Stimulated activated CD8-positive, alpha-beta memory T cell treated with anti-CD3 and anti-CD28 coated beads, Interleukin-7, amount 100 ng/mL, for 24 hours (primary cell): ENCODE measurements around the gene ZBED5.
"Not testable (repeated sequence)": the region's sequence is repeated elsewhere in the genome, so short reads cannot be mapped to it uniquely, and the experiment has no call there.

Experiments
- DNase-seq: peaks from one replicate; pipeline ENCODE4 v3.0.0-alpha.2; 2020; ENCODE audit warnings: low read depth

Gene ZBED5

DNA sequence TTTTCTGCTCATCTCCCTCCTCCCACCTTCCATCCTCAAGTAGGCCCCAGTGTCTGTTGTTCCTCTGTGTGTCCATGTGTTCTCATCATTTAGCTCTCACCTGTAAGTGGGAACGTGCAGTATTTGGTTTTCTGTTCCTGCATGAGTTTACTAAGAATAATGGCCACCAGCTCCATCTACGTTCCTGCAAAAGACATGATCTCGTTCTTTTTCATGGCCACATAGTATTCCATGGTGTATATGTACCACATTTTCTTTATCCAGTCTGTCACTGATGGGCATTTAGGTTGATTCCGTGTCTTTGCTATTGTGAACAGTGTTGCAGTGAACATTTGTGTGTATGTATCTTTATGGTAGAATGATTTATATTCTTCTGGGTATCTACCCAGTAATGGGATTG, 21.0 kb downstream of the ZBED5 start:
- DNase-seq = not testable (repeated sequence)

DNA sequence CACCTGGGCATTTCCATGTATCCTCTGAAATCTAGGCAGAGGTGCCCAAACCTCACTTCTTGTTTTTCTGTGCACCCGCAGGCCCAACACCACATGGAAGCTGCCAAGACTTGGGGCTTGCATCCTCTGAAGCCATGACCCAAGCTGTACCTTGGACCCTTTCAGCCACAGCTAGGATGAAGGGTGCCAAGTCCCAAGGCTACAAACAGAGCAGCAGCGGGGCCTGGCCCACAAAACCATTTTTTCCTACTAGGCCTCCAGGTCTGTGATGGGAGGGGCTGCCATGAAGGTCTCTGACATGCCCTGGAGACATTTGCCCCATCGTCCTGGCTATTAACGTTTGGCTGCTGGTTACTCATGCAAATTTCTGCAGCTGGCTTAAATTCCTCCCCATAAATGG, 28.7 kb downstream of the ZBED5 start:
- no peak for DNase-seq

DNA sequence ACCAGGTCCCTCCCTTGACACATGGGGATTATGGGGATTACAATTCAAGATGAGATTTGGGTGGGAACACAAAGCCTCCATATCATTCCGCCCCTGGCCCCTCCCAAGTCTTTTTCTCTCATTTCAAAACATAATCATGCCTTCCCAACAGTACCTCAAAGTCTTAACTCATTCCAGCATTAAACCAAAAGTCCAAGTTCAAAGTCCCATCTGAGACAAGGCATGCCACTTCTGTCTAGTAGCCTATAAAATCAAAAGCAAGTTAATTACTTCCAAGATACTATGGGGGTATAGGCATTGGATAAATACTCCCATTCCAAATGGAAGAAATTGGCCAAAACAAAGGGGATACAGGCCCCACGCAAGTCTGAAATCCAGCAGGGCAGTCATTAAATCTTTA, 29.5 kb downstream of the ZBED5 start:
- DNase-seq = no peak

GRCh38 chr11:10824888-10825287, 33.0 kb downstream of the ZBED5 start:
- no peak for DNase-seq

GRCh38 chr11:10823152-10823579, 34.7 kb downstream of the ZBED5 start:
- no peak for DNase-seq

- not testable (repeated sequence) for DNase-seq
These were observed 35.4 kb downstream of the ZBED5 start for GRCh38 chr11:10822491-10822890.

DNA sequence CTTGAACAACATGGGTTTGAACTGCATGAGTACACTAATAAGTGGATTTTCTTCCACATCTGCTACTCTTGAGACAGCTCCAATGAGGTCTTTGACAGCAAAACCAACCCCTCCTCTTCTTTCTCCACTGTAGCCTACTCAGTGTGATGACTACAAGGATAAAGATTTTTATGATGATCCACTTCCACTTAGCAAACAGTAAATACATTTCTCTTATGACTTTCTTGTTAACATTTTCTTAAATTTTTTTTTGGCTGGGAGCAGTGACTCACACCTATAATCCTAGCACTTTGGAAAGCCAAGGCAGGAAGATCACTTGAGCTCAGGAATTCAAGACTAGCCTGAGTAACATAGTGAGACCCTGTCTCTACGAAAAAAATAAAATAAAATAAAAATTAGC, 39.3 kb downstream of the ZBED5 start:
- no peak for DNase-seq

DNA sequence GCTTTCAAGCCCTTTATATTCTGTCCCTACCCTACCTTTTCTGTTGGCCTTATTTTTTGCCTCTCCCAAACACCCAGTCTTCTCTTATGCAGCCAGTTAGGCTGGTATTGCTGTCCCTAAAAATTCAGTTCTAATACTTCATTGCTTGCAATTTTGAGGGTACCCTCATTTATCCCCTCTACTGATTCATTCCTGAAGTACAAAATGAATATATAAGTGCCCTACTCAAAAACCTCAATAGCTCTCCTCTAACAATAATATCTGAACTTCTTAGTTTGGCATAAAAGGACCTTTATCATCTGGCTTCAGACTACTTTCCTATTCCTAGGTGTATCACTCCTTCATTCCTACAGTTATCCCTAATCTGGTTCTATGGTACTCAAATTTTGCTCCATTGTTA, 43.9 kb downstream of the ZBED5 start:
- no peak for DNase-seq

GRCh38 chr11:10809373-10810160, 48.3 kb downstream of the ZBED5 start:
- DNase-seq = peak; percentile 9

GRCh38 chr11:10808553-10809372, 49.1 kb downstream of the ZBED5 start, which contains the start of gene EIF4G2:
EIF4G2 (minus strand) TSS chr11:10808926.
- DNase-seq = peak; percentile 93

GRCh38 chr11:10808235-10808552, 49.7 kb downstream of the ZBED5 start:
- no peak for DNase-seq

DNA sequence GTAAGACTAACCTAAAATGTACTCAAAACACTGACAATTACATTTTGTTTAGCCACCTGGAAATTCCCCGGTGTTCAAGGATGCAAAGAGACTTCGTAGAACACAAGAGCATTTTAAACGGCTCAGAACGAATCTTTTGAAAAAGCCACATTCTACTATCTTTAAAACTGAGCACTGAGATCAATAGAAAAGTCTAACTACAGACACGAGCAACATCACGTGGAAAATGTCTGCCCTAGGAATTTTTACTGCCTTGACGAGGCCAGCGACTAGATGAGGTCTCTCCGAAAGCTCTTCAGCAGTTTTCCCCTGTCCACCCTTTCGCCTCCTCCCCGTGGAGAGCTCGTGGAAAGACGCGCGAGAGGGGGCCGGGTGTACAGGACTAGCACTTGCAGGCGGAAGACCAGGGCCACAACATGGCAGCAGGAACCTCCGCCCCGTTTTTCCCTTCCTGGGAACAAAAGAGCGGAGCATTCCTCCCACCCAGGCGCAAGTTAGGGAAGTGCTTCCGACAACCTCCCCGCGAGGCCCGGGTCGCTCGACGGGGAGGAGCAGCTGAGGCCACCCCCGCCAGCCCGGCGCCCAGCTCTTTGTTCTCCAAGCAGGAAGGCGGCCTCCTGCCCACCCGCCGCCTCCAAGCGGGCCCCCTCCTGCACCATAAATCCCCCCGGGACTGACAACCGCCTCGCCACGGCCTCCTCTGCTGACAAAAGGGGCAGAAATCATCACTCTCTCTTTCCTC, 50.2 kb downstream of the ZBED5 start:
- DNase-seq = peak; percentile 17

DNA sequence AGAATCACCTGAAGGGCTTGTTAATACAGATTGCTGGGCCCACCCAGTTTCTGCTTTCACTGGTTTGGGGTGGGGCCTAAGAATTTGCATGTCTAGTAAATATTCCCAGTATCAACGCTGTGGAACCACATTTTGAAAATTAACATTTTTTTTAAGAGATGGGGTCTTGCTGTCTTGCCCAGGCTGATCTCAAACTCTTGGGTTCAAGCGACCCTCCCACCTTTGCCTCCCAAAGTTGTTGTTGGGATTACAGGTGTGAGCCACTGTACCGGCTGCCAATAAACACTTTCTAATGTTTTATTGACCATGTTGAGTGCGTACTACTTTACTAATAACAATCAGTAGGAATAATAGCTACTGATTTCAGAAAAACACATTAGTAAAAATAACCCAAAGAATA, 51.6 kb downstream of the ZBED5 start:
- DNase-seq = no peak

GRCh38 chr11:10805741-10806140, 52.1 kb downstream of the ZBED5 start:
- DNase-seq = no peak

GRCh38 chr11:10803676-10804075, 54.2 kb downstream of the ZBED5 start:
- no peak for DNase-seq
